ENCODE data around the gene WRAP73.

Gene WRAP73, protein sequence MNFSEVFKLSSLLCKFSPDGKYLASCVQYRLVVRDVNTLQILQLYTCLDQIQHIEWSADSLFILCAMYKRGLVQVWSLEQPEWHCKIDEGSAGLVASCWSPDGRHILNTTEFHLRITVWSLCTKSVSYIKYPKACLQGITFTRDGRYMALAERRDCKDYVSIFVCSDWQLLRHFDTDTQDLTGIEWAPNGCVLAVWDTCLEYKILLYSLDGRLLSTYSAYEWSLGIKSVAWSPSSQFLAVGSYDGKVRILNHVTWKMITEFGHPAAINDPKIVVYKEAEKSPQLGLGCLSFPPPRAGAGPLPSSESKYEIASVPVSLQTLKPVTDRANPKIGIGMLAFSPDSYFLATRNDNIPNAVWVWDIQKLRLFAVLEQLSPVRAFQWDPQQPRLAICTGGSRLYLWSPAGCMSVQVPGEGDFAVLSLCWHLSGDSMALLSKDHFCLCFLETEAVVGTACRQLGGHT

DNA sequence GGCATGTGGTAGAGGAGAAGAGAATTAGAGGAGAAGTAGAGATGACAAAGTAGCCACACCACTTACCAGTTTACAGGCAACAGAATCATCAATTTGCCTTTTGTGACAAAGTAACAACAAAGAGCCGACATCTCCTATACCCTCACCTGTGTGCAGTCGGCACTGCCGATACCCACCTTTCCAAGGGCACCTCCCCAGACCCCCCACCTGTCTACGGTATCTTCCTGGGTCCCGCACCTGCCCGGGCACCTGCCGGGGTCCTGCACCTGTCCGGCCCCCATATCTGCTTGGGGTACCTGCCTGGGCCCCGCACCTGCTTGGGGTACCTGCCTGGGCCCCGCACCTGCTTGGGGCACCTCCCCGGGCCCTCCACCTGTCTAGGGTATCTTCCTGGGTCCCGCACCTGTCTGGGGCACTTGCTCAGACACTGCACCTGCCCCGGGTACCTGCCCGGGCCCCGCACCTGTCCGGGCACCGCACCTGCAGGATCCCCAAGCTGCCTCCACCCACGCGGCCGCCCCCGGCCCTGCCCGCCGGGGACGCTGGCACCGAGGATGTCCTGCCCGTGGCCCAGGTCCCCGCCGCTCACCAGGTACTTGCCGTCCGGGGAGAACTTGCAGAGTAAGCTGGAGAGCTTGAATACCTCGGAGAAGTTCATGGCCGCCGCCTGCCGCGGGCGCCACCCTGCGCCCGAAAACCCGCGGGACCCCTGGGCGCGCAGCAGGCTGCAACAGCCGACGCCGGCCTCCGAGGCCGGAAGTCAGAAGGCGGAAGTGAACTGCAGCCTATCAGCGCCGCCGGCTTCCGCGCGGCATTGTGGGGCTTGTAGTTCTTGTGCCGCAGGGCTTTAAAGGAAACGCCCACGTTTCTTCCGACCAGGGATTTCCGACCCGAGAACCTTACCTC lies at the start of gene WRAP73:
Gene WRAP73, minus strand, starts transcription at position 762 of the 906 bp plus-strand sequence. Its CDS starts 104 bp downstream, at position 658.
- peak; percentile 50 to 77 for DNase-seq

DNA sequence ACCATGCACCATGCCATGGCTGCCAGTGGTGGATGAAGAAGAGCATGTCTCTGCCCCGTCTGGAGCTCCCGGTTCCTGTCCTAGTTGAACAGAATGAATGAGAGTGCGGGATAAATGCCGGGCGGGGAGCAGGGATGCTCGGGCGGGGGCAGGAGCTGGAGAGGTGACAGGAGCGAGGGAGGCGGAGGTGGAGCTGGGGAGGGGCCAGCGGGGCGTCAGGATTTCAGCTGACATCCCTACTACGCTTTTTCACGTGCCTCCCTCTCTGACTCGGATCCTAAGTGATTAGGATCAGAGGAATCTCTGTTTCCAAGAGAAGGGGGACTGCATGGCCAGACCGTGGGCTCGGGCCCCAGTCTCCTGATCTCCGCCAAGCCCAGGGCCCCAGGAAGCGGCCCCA lies 49.7 kb upstream of the WRAP73 start:
- no peak for DNase-seq

DNA sequence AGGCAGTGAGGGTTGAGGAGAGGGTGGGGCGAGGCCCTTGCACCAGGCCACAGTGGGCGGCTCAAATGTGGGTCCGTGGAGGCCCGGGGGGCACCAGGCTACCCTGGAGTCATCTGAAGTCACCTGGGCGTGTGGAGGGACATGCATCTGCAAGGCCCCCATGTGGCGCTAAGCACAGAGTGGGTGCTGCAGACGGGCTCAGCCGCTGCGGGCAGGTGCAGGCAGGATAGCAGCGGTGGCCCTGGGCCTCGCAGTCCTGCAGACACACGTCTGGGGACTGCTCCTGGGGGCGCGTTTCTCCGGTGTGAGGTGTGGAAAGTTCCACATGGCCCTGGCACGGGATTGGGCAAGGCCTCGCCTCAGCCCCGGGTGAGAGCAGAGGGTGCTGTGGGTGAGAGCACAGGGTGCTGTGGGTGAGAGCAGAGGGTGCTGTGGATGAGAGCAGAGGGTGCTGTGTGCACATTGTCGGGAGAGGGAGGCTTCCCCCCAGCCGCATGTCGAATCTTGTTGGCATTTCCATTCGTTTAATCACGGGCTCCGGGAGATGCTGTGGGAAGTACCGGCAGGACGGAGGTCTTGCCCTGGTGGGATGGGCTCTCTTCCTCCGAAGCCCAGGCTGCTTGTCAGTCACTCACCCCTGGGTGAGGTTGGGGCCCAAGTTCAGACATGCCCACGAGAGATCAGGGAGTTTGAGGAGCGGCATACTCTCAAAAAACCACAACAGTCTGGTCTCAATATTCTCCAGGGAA lies 48.9 kb upstream of the WRAP73 start:
- no peak for DNase-seq

DNA sequence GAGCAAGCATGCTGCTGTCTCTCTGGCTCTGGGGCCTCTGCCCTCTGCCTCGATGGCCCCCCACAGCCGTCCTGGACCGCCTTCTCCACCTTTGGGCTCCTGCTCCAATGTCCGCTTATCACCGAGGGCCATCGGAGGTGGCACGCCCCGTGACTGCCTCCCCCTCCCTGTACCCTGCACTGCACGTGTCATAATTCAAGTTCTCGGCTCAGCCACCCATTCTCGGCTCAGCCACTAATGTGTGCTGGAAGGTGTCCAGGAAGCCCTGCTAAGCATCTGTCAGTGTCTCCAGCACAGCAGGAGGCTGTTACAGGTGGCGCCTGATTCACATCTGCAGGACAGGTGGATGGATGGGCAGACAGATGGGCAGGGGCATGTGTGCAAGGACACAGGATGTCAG lies 47.9 kb upstream of the WRAP73 start:
- DNase-seq: no peak

DNA sequence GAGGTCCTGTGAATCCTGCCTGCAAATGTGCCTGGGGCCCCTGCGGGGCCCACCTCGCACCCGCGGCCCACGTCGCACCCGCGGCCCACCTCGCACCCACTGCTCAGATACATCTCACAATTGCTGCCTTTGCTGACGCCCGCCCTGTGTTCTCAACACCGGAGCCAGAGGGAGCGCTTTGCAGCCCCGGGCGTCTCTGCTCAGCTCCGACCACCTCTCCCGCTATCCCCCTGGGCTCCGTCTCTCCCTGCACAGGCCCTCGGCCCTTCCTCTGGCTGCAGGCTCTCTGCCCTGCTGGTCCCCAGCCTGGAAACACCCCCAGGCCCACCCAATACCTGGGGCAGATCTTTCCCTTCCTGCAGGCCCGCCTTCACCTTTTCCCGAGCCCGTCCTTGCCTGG lies 47.2 kb upstream of the WRAP73 start:
- no peak for DNase-seq

DNA sequence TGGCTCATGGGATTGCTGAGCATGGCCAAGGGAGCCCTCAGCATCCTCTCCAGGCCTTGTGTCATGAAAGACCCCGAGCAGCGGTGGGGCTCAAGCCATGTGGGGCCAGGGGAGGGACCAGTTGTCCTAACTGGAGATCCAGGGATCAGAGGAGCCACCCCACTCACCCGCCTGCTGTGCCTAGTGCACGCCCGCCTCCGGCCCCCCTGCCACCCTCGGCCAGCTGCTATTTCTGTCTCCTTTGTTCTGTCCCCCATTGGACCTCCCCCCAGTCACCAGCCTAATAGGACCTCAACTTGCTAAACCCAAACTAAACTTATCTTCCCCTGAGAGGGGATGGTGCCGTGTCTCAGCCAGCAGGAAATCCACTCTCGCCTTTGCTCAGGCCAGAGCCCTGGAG lies 46.8 kb upstream of the WRAP73 start:
- DNase-seq: no peak

DNA sequence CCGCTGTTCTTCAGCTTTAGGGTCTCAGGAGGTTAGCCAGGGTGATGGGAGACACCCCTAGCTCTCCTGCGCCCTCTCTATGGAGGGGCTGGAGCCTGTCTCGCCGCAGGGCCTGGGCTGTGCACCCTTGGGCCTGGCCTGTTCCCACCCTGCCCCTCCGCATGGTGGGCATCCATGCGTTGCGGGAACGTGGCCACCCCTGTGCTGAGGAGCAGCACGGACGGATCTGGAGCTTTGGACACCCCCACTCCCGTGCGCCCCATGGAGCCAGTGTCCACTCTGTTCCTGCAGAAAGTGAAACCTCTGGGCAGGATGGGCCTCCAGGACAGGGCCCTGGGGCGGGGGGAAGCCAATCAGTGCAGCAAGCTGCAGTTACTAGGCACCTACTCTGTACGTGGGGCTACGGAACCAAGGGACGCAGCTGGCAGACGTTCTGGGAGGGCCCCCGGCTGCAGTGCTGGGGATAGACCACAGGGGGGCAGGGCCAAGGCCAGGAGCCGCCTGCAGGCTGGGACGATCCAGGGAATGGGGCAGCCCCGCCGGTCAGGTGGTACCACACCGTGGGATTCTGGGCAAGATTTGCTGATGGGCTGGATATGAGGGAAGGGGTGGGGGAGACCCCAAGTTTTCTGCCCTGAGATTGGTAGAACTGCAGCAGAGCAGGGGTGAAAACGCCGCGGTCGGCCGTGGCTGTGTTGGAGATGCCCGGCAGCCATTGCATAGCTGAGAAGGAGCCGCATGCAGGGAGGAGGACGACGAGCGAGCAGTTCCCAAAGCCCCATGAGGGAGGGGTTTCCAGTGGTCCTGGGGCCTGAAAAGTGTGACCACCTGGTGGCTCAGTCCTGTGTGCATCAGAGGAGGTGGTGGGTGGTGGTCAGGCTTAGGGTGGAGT lies 45.7 kb upstream of the WRAP73 start:
- DNase-seq: peak in 1 of 2 experiments; percentile 12

DNA sequence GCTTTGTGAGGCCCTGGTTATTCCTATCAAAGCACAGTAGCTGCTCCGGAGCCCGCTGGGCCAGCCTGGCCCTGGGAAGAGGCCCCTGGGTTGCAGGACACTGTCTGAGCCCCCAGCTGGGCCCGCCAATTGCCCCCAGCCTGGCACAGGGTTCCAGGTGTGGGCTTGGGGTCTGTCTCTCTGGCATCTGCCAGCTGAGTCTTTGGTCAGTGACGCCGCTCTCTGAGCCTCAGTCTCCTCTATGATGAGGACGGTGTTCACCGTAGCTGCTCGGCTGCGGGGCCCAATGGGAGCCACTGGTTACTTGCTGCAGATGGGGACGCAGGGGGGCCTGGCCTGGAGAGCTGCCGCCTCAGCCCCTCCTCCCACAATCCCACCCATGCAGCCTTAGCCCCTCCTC lies 43.4 kb upstream of the WRAP73 start:
- no peak for DNase-seq

DNA sequence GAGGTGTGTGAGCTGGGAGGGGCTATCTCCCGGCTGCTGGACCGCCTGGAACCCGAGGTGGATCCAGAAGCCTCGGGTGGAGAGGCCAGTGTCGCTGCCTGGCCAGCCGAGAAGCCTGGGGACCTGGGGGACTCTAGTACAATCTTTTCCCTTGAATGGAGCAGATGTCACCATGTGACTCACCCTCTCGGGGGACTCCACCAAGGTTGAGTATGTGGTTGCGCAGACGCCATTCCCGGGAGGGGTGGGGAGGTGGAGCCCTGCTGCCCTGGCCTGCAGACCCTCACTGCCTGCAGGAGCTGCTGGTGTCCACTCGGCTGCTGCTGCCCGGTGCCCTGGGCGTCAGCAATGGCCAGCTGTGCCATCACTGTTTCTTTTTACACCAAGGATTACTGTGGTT lies 42.7 kb upstream of the WRAP73 start:
- no peak for DNase-seq

DNA sequence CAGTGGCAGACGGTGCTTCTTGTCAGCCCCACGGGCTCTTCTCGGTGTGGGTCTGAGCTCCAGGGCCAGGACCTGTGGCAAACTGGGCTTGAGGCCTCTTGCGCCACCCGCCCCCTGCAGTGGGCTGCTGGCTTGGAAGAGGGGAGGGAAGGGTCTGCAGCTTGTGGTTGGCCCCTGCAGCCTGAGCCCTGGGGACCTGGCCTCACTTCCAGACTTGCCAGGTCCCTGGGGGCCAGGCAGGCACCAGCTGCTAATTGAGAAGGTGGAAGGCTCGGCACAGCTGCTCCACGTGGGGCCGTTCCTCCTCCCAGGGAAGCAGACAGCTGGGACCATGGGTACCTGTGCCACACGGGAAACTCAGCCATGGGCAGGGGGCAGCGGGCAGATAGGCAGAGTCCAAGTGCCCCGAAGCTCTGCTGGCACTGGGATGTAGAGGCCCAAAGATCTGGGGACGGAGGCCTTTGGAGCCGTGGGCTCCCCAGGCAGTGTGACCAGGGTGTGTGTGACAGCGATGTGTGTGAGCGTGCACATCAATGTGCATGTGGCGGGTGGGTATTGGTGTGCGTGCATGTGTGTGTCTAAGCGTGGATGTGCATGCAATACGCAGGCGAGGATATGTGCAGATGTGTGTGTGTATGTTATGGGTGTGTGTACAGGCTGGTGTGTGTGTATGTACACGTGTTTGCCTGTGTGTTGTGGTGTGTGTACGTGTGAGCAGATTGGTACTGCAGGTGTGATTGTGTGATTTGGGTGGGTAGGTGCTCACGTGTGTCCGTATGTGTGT lies 41.7 kb upstream of the WRAP73 start:
- no peak for DNase-seq

DNA sequence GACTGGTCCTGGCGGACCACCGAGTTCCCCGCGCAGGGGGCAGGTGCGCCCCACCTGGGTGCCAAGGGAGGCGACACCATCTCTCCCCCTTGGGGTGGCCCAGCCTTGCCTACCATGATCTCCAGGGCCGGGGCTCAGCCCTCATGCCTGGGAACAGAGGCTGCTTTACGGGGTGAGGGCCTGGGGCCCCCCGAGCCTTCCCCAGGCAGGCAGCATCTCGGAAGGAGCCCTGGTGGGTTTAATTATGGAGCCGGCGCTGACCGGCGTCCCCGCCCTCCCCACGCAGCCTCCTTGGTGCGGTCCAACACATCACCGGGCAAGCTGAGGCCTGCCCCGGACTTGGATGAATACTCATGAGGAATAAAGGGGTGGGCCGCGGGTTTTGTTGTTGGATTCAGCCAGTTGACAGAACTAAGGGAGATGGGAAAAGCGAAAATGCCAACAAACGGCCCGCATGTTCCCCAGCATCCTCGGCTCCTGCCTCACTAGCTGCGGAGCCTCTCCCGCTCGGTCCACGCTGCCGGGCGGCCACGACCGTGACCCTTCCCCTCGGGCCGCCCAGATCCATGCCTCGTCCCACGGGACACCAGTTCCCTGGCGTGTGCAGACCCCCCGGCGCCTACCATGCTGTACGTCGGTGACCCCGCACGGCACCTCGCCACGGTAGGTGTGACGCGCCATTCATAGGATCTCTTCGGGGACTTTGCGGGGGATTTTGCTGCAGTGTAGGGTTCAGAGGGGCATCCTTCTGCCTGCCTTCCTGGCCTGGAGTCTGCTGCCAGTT lies 40.6 kb upstream of the WRAP73 start:
- DNase-seq: no peak

DNA sequence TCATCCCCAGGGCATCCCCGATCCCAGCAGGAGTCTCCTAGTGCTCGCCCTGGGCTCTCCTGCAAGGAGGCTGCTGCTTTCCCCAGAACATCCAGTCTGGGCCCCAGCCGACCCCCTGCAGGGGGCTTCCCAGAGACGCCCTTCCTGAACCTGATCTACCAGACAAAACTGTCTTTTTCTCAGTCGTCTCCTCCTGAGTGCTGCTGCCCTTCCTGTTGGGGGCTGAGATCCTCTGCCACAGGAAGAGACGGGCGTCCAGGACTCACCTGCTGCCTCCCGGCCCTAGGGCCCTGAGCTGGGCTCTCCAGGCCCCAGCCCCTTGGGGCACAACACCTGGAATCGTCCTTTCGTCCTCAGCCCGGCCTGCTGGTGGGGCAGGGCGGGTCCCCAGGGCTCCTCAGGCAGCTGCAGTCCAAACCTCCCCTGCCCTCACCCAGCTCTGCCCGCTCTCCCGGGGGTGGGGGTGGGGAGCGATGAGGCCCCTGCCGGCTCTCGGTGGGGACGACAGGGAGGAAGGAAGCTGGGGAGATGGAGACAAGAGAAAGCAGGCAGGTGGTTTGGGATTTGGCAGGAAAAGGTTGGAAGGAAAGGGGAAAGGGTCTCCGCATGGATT lies 39.3 kb upstream of the WRAP73 start:
- DNase-seq: no peak

DNA sequence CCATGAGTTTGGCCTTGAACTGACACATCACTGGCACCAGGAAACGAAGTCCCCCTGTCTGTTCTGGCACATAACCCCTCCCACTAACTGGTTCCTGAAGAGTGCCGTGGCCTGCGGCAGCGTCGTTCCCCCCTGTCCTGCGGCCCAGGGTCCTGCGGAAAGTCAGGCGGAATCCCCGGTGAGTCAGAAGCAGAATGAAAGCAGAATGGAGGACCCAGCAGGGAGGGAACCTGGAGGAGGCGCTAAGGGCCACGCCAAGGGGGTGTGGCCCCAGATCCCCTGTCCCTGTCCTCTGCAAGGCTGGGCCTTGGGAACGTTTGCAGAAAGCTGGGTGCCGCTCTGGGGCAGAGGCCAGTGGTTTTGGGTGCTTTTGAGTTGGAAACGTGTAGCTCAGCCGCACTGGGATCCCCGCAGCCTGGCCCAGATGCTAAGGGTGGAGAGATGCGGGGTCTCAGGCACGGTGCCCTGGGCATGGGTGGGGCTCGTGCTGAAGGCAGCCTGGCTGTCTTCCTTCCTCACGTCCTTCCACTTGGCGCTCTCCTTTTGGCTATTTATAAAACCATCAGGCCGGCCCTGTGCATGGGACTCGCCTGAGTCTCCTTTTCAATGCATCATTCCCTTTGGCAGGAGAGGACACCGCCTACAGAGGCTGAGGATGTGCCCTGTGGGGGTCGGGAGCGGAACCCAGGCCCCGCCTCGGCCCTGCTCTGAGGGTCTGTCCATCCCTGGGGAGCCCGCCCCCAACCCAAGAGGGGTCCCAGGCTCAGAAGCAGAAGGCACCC lies 38.6 kb upstream of the WRAP73 start:
- no peak for DNase-seq

DNA sequence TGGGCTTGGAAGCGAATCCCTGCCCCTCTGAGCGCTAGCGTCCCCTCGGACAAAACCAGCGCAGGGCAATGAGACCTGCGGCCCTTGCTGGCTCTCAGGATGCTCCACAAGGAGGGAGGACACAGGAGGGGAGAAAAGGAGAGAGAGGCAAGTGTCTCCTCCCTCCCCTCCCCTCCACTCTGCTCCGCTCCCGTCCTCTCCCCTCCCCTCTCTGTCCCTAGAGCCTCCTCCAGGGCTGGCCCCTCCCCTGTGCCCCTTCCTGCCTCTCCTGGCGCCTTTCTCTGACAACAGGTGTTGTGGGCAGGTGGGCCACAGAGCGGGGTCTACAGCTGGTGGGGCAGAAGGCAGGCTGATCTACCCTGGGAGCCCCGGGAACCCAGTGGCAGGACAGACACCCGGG lies 37.6 kb upstream of the WRAP73 start:
- DNase-seq: no peak

DNA sequence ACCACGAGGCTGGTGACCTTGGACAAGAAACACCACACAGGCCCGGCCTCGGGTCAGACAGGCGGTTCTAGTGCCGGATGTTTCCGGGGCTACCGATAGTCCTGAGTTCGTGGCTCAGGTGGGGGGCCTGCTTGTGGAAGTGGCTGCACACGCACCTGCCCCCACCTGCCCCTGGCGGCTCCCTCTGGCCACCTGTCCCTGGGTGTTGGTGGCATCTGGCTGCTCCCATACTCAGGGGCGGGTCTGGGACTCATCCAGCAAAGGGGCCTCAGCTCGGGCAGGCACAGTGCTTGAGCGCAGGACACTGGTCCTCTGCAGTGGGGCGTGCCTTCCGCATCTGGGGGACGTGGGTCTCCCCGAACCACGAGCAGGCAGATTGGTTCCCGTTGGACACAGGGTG lies 36.0 kb upstream of the WRAP73 start:
- no peak for DNase-seq

DNA sequence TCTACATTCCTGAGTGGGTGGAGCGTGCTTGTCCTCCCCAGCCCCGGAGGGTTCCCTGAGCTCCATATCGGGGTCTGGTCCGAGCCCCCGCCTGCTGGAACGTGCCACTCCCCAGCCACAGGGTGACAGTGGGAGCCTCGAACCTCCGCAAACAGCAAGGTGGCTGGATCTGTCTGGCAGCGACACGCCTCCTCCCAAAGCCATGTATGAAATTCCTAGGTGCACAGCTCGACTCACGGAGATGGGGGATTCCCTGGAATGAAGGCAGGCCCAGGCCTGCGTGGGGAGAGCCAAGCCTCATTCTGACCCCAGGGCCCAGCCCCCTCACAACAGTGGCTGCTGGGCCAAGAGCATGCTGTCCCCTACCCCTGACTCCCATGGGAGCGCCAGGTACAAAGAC lies 35.3 kb upstream of the WRAP73 start:
- no peak for DNase-seq

DNA sequence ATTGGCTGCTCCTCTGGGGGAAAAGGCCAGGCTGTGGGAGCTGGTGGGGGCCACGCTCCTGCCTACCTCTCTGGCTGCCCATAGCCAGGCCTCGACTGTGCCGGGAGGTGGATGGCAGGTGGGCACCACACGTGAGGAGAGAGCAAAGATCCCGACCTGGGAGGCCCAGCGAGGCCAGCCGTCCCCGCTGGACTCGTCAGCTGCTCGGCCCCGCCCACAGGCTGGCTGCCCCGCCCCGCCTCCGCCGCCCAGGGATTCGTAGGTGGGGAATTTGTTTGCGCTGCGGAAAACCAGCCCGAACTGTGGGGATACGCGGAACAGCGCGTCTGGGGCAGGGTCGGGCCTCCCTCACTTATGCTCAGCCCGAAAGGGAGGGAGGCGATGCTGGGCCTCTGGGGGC lies 34.1 kb upstream of the WRAP73 start:
- DNase-seq: no peak

DNA sequence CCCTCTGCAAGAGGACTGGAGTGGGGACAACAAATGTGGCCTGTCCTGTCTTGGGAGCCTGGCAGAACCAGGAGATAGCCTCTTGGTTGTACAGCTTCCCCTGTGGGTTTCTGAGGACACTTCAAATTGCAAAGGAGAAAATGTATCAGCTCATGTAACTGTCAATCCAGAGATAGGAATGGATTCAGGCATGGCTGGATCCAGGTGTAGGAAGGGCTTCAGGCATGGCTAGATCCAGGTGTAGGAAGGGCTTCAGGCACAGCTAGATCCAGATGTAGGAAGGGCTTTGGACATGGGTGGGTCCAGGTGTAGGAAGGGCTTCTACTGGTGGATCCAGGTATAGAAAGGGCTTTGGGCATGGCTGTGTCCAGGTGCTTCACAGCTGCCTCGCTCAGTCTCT lies 33.3 kb upstream of the WRAP73 start:
- DNase-seq: no peak
